Testis (tissue), 3 donors: ENCODE measurements around the gene GPC3. TPM values are rescaled to one million over a fixed set of nuclear protein-coding genes. Genes with fewer than 3 reads are reported as not detected.
"Not testable (repeated sequence)": the region's sequence is repeated elsewhere in the genome, so short reads cannot be mapped to it uniquely, and the experiment has no call there.

Experiments used
- DNase-seq: peaks from one replicate; pipeline ENCODE4 v3.0.0-alpha.2; 2019
- H3K27ac ChIP-seq, 2 donors: fragments of 200-600 bp; sonication (generic); one replicate each; pipeline ENCODE4 v1.5.1; 2019
- H3K27me3 ChIP-seq: fragments of 200-600 bp; sonication (generic); one replicate; pipeline ENCODE4 v1.5.1; 2019
- H3K36me3 ChIP-seq: fragments of 200-600 bp; sonication (generic); one replicate; pipeline ENCODE4 v1.5.1; 2017; ENCODE audit warnings: low read depth; ENCODE audit errors: missing control alignments
- H3K4me1 ChIP-seq: fragments of 200-600 bp; sonication (generic); one replicate; pipeline ENCODE4 v1.5.1; 2019
- H3K4me3 ChIP-seq, 2 donors: fragments of 200-600 bp; sonication (generic); one replicate each; pipeline ENCODE4 v1.5.1; 2017 to 2019
- H3K9me3 ChIP-seq: fragments of 200-600 bp; sonication (generic); one replicate; pipeline ENCODE4 v1.5.1; 2017
- POLR2A ChIP-seq: fragments of 450-650 bp; IDR thresholded peaks from one replicate; pipeline ENCODE4 v1.6.1; 2017; ENCODE audit warnings: antibody characterized with exemption, mild to moderate bottlenecking, moderate library complexity
- WGBS, 2 donors: methylation state at CpG; one replicate each; pipeline ENCODE4 v1.1.5; 2018; 5-methylcytosine and 5-hydroxymethylcytosine counted together
- intact Hi-C: fragments of 100-400 bp; cut with DNase I; formaldehyde crosslinking; loops from one replicate; pipeline ENCODE4 v1.15.1; 2023; ENCODE audit warnings: low total_unique reads
- polyA plus RNA-seq: library from polyadenylated mRNA; stranded (reverse); fragments of 350-450 nt; fragmentation: Illumina TruSeq; extraction: RNeasy Lipid Tissue Mini Kit (QIAGEN cat#74804); gene quantifications from one replicate; pipeline ENCODE4 v1.2.3, GENCODE V29; 2014; ENCODE audit warnings: low read depth, low replicate concordance; ENCODE audit not compliant: insufficient read depth
- total RNA-seq, 2 donors: library from RNA; depleted of rRNA; stranded (reverse); fragments of >200 nt; gene quantifications; one replicate each; pipeline ENCODE4 v1.2.3, GENCODE V29; 2016
- TF ChIP-seq, protein P1 (sequence below), 3 experiments: fragments of 450-650 bp in 2 of 3; fragments of 200-600 bp in 1 of 3; sonication (generic) in 1 of 3; IDR thresholded peaks; one replicate each; pipeline ENCODE4 v1.5.1; 2016 to 2019; ENCODE audit warnings: antibody characterized with exemption in 3 of 3, mild to moderate bottlenecking in 2 of 3, moderate library complexity in 1 of 3

GPC3 gene
- total and polyA plus RNA-seq, 3 donors from 2014 or later = 4.9 to 12.9 (median 5.4) TPM

DNA sequence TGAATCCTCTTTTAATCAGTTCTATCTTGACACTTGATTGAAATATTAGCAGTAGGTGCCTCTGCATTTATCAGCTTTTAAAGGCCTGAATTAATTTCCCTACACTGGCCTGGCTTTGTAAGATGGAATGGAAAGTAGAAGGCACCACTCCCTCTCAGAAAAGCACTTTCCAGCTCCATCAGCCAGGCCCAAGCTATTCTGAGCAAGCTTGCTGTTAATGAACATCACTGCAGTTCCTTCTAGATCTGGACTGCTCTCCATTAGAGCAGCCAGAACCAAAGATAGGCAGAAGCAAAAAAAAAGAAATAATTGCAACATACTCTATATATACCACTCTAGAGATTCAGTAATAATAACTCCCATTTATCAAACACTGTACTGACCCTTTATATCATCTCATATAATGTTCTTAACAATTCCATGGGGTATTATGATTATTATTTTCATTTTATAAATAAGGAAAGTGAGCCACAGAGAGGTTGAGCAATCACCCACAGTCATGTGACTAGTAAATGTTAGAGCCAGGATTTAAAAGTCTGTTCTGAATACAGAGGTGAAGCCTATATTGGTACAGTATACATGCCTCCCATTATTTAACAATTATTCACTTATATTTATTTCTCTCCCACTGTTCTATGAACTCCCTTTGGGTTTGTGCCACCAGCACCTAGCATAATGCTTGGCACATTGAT is 39.4 kb upstream of the GPC3 start:
- intact Hi-C loops = no loop called here
- no peak for DNase-seq
- H3K9me3 ChIP-seq = no peaks in the 10 kb centered on the region
- no peaks in the 10 kb centered on the region for H3K27me3 ChIP-seq
- H3K4me3 ChIP-seq = no peak overlapping the region
- H3K36me3 ChIP-seq = no peaks in the 10 kb centered on the region
- no peak for TF ChIP-seq POLR2A
- TF ChIP-seq, protein P1, sequence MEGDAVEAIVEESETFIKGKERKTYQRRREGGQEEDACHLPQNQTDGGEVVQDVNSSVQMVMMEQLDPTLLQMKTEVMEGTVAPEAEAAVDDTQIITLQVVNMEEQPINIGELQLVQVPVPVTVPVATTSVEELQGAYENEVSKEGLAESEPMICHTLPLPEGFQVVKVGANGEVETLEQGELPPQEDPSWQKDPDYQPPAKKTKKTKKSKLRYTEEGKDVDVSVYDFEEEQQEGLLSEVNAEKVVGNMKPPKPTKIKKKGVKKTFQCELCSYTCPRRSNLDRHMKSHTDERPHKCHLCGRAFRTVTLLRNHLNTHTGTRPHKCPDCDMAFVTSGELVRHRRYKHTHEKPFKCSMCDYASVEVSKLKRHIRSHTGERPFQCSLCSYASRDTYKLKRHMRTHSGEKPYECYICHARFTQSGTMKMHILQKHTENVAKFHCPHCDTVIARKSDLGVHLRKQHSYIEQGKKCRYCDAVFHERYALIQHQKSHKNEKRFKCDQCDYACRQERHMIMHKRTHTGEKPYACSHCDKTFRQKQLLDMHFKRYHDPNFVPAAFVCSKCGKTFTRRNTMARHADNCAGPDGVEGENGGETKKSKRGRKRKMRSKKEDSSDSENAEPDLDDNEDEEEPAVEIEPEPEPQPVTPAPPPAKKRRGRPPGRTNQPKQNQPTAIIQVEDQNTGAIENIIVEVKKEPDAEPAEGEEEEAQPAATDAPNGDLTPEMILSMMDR (IDR thresholded peaks at IDR 0.05) = no peak
- no peak overlapping the region for H3K27ac ChIP-seq
- no peaks in the 10 kb centered on the region for H3K4me1 ChIP-seq

DNA sequence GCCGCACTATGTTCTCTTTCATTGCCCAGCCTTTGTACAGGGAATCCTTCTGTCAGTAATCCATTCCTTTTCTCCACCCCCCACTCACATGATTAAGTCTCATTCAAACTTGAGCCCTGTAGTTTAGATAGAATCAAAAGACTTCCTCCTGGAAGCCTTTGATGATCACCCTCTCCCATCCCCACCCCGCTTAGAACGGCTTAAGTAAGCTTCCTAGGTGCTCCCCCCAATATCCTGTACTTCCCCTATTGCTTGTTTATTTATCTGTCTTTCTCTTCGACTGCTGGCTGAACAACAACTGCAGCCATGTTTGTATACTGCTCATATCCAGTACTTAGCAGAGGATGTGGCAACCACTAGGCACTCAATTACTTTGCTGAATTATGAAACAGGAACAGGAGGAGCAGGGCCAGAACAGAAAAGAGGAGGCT is 38.5 kb upstream of the GPC3 start:
- no peak overlapping the region for H3K4me3 ChIP-seq
- H3K27me3 ChIP-seq = no peaks in the 10 kb centered on the region
- no peak for DNase-seq
- H3K36me3 ChIP-seq = no peaks in the 10 kb centered on the region
- H3K4me1 ChIP-seq = no peaks in the 10 kb centered on the region
- intact Hi-C loops = no loop called here
- no peaks in the 10 kb centered on the region for H3K9me3 ChIP-seq
- H3K27ac ChIP-seq = no peak overlapping the region
- WGBS, 2 donors = 66 to 88% methylated on average over 4 of the region's 4 CpGs
- TF ChIP-seq, protein P1 (IDR thresholded peaks at IDR 0.05) = no peak
- TF ChIP-seq POLR2A = no peak

DNA sequence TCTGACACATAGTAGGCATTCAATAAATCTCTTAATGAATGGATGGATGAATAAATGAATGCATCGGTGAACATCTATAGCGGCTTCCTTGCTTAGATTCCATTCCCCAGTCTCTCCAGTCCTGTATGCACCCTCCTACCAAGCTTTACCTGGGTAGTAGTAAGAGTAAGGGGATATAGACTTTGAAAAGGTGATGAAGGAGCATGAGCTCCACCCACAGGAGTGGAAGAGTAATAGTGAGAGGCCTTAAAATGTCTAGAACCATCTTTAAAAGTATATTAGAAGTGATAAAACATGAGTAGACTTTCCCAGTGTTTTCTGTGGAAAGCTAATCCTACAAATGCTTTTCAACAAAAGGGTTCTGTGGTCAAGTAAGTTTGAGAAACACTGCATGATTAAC is 35.5 kb upstream of the GPC3 start:
- Histone ChIP-seq H3K36me3 (no peaks in the 10 kb centered on the region), H3K27me3 (no peaks in the 10 kb centered on the region), H3K4me3 (no peak overlapping the region), H3K27ac (no peak overlapping the region), H3K4me1 (no peaks in the 10 kb centered on the region), H3K9me3 (no peaks in the 10 kb centered on the region)
- WGBS, 2 donors = 86 to 89% methylated on average over 2 of the region's 2 CpGs
- no peak for DNase-seq
- intact Hi-C loops = no loop called here
- no peak for TF ChIP-seq POLR2A
- TF ChIP-seq, protein P1 (IDR thresholded peaks at IDR 0.05) = no peak

DNA sequence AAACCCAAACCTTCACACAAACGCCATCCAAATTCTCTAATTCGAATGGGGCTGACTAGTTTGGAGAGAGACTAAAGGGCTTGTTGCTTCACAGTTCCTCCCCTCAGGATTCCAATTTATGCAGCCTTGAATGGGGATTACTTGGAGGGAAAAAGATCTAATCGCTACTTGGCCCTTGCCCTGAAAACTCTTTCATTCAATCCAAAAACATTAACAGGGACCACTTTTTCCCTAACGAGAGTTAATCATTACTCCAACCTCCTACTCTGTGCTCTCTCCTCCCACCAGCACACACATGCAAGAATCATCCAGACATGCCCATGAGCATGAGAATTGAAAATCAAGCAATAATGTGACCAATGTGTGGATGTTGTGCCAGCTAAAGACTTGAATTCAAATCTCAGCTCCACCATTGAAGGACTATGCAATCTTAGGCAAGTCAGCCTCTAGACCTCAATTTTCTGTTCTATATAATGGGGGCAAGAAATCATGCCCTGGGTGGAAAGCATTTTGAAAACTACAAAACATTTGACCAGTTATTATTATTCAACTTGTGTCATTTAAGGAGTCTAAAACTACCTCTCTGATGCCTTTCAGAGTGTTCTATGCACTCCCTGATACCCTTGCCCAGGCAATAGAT is 34.3 kb upstream of the GPC3 start:
- no peak for DNase-seq
- TF ChIP-seq POLR2A = no peak
- TF ChIP-seq, protein P1 (IDR thresholded peaks at IDR 0.05) = no peak
- no peaks in the 10 kb centered on the region for H3K36me3 ChIP-seq
- intact Hi-C loops = no loop called here
- no peaks in the 10 kb centered on the region for H3K4me1 ChIP-seq
- H3K27ac ChIP-seq = no peak overlapping the region
- 67 to 73% methylated on average over 4 of the region's 4 CpGs for WGBS, 2 donors
- no peaks in the 10 kb centered on the region for H3K27me3 ChIP-seq
- no peak overlapping the region for H3K4me3 ChIP-seq
- no peaks in the 10 kb centered on the region for H3K9me3 ChIP-seq

DNA sequence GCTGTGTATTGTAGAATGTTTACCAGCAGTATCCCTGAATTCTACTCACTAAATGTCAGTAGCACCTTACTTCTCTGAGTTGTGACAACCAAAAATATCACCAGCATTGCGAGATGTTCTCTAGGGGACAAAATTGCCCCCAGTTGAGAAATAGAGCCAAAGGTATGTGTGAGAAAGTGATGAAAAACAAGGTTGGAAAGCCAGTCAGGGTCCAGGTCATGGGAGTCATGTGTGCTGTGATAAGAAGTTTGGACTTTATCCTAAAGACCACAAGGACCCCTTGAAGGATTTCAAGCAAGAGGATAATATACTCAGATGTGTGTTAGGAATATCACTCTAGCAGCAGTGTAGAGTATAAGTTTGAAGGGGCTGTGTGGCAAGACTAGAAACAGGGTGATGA is 30.9 kb upstream of the GPC3 start:
- H3K27ac ChIP-seq, H3K9me3 ChIP-seq, H3K27me3 ChIP-seq, intact Hi-C loops, DNase-seq, H3K4me1 ChIP-seq, H3K4me3 ChIP-seq, H3K36me3 ChIP-seq: not testable (repeated sequence)
- 86 to 100% methylated on average over 1 of the region's 1 CpG for WGBS, 2 donors

DNA sequence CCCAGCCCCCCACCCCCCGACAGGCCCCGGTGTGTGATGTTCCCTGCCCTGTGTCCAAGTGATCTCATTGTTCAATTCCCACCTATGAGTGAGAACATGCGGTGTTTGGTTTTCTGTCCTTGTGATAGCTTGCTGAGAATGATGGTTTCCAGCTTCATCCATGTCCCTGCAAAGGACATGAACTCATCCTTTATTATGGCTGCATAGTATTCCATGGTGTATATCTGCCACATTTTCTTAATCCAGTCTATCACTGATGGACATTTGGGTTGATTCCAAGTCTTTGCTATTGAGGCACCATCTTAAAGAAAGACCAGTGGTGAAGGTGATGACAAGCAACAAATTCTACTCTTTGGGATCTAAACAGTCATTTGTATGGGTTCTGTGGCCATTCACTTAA is 30.1 kb upstream of the GPC3 start:
- H3K27ac ChIP-seq, H3K4me3 ChIP-seq, H3K9me3 ChIP-seq, intact Hi-C loops, H3K4me1 ChIP-seq, H3K27me3 ChIP-seq, DNase-seq, H3K36me3 ChIP-seq: not testable (repeated sequence)
- WGBS, 2 donors = 100% methylated on average over 1 of the region's 3 CpGs
